ENCODE data around the gene TERF2IP. TPM values are rescaled to one million over a fixed set of nuclear protein-coding genes. Genes with fewer than 3 reads are reported as not detected.
A peak's percentile ranks its signal among the peaks of the same experiment; 100 is the strongest.

The TERF2IP gene
- total and polyA plus RNA-seq, 9 of the 15 experiments (the other 6 are each of a cell fraction or from before 2014, with no cell fraction given): 14.5 to 64.2 (median 47.0) TPM

DNA sequence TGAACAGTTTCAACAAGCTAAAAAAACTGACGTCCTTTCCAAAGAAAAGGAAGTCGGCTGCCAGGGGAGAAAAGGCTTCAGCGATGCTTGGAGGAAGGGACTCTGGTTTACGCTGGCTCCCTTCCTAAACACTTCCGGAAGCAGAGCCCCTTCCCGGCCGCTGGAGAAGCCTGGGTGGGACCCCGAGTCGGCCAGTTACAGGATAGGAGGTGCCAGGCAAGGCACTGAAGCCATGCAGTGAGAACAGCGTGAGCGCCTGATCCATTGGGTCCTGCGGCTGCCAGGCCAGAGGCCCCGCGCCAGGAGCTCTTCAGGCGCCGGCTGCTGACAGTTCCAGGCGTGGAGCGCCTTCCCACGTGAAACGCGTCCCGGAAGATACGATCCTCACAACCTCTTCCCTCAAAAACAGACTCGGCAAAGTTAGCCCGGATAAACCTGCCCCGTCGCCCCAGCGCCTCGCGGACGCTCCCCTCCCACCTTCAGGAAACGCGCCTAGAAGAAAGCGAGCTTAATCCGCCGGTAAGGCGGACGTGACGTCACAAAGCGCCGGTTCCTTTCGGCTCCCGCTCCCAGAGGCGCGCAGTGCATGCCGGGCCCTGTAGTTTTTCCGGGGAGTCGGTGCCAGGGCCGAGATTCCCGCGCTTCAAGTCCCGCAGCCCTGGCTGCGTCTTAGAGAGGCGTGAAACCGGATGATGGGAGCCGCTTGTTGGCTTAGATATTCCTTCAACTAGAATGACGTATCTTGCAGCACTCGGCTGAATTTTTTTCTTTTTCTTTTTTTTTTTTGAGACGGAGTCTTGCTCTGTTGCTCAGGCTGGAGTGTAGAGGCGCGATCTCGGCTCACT is 24.6 kb upstream of the TERF2IP start, which contains the start of gene ADAT1 (continued):
- TF ChIP-seq MYBL2 (IDR thresholded peaks at IDR 0.05; ENCODE audit: low read depth) (no peak), MYBL2 (CRISPR knock-in tag; IDR thresholded peaks at IDR 0.05; ENCODE audit: borderline replicate concordance) (no peak), FIP1L1 (IDR thresholded peaks at IDR 0.05; ENCODE audit: low read depth, low read length, poor library complexity, severe bottlenecking) (no peak), ZNF707 (CRISPR knock-in tag; conservative IDR thresholded peaks at IDR 0.05) (no peak), ZNF695 (CRISPR knock-in tag; IDR thresholded peaks at IDR 0.05) (no peak), ATF7 (IDR thresholded peaks at IDR 0.05) (peak; percentile 95), ZNF79 (CRISPR knock-in tag; IDR thresholded peaks at IDR 0.05; ENCODE audit: low read depth) (no peak), SMAD4 (CRISPR knock-in tag; conservative IDR thresholded peaks at IDR 0.05) (peak; percentile 56; the same call in 1 of the 2 replicates)
- TF ChIP-seq, protein P1, sequence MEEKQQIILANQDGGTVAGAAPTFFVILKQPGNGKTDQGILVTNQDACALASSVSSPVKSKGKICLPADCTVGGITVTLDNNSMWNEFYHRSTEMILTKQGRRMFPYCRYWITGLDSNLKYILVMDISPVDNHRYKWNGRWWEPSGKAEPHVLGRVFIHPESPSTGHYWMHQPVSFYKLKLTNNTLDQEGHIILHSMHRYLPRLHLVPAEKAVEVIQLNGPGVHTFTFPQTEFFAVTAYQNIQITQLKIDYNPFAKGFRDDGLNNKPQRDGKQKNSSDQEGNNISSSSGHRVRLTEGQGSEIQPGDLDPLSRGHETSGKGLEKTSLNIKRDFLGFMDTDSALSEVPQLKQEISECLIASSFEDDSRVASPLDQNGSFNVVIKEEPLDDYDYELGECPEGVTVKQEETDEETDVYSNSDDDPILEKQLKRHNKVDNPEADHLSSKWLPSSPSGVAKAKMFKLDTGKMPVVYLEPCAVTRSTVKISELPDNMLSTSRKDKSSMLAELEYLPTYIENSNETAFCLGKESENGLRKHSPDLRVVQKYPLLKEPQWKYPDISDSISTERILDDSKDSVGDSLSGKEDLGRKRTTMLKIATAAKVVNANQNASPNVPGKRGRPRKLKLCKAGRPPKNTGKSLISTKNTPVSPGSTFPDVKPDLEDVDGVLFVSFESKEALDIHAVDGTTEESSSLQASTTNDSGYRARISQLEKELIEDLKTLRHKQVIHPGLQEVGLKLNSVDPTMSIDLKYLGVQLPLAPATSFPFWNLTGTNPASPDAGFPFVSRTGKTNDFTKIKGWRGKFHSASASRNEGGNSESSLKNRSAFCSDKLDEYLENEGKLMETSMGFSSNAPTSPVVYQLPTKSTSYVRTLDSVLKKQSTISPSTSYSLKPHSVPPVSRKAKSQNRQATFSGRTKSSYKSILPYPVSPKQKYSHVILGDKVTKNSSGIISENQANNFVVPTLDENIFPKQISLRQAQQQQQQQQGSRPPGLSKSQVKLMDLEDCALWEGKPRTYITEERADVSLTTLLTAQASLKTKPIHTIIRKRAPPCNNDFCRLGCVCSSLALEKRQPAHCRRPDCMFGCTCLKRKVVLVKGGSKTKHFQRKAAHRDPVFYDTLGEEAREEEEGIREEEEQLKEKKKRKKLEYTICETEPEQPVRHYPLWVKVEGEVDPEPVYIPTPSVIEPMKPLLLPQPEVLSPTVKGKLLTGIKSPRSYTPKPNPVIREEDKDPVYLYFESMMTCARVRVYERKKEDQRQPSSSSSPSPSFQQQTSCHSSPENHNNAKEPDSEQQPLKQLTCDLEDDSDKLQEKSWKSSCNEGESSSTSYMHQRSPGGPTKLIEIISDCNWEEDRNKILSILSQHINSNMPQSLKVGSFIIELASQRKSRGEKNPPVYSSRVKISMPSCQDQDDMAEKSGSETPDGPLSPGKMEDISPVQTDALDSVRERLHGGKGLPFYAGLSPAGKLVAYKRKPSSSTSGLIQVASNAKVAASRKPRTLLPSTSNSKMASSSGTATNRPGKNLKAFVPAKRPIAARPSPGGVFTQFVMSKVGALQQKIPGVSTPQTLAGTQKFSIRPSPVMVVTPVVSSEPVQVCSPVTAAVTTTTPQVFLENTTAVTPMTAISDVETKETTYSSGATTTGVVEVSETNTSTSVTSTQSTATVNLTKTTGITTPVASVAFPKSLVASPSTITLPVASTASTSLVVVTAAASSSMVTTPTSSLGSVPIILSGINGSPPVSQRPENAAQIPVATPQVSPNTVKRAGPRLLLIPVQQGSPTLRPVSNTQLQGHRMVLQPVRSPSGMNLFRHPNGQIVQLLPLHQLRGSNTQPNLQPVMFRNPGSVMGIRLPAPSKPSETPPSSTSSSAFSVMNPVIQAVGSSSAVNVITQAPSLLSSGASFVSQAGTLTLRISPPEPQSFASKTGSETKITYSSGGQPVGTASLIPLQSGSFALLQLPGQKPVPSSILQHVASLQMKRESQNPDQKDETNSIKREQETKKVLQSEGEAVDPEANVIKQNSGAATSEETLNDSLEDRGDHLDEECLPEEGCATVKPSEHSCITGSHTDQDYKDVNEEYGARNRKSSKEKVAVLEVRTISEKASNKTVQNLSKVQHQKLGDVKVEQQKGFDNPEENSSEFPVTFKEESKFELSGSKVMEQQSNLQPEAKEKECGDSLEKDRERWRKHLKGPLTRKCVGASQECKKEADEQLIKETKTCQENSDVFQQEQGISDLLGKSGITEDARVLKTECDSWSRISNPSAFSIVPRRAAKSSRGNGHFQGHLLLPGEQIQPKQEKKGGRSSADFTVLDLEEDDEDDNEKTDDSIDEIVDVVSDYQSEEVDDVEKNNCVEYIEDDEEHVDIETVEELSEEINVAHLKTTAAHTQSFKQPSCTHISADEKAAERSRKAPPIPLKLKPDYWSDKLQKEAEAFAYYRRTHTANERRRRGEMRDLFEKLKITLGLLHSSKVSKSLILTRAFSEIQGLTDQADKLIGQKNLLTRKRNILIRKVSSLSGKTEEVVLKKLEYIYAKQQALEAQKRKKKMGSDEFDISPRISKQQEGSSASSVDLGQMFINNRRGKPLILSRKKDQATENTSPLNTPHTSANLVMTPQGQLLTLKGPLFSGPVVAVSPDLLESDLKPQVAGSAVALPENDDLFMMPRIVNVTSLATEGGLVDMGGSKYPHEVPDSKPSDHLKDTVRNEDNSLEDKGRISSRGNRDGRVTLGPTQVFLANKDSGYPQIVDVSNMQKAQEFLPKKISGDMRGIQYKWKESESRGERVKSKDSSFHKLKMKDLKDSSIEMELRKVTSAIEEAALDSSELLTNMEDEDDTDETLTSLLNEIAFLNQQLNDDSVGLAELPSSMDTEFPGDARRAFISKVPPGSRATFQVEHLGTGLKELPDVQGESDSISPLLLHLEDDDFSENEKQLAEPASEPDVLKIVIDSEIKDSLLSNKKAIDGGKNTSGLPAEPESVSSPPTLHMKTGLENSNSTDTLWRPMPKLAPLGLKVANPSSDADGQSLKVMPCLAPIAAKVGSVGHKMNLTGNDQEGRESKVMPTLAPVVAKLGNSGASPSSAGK (IDR thresholded peaks at IDR 0.05): peak; percentile 89
- TF ChIP-seq, protein P2, sequence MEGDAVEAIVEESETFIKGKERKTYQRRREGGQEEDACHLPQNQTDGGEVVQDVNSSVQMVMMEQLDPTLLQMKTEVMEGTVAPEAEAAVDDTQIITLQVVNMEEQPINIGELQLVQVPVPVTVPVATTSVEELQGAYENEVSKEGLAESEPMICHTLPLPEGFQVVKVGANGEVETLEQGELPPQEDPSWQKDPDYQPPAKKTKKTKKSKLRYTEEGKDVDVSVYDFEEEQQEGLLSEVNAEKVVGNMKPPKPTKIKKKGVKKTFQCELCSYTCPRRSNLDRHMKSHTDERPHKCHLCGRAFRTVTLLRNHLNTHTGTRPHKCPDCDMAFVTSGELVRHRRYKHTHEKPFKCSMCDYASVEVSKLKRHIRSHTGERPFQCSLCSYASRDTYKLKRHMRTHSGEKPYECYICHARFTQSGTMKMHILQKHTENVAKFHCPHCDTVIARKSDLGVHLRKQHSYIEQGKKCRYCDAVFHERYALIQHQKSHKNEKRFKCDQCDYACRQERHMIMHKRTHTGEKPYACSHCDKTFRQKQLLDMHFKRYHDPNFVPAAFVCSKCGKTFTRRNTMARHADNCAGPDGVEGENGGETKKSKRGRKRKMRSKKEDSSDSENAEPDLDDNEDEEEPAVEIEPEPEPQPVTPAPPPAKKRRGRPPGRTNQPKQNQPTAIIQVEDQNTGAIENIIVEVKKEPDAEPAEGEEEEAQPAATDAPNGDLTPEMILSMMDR (IDR thresholded peaks at IDR 0.05 in 2 of 3, conservative IDR thresholded peaks at IDR 0.05 in 1 of 3; ENCODE audit: insufficient read depth in 2 of 3, low read depth in 1 of 3, low read length in 3 of 3): no peak

Measured in K562 (cell line).